MCF 10A (cell line): ENCODE measurements around the gene CYB561D1. TPM values are rescaled to one million over a fixed set of nuclear protein-coding genes. Genes with fewer than 3 reads are reported as not detected.

Experiments used
- BruUV-seq: library from RNA; stranded (reverse); fragments of 400-500 nt; replicated peaks from 2 replicates; lab custom pipeline; 2021; lab: Mats Ljungman, UMichigan
- CTCF ChIA-PET: fragments of 300-600 bp; sonication (Branson Sonifier 250); formaldehyde crosslinking; extraction: SDS; loops from one replicate; lab custom pipeline; 2021; ENCODE audit warnings: antibody characterized with exemption, inconsistent platforms; lab: Yijun Ruan, JAX
- POLR2A ChIA-PET: fragments of 300-600, 350-650 bp; sonication (Branson Sonifier 250); formaldehyde crosslinking; extraction: SDS; loops from one replicate; lab custom pipeline; 2020; ENCODE audit warnings: antibody characterized with exemption, inconsistent platforms; lab: Yijun Ruan, JAX
- DNase-seq: peaks from one replicate; pipeline ENCODE4 v3.0.0-alpha.2; 2018; ENCODE audit not compliant: unreplicated experiment
- H3K27ac Mint-ChIP-seq: one replicate; pipeline ENCODE4 v1.8.0; 2022; ENCODE audit warnings: mild to moderate bottlenecking, low read depth, mixed read lengths; ENCODE audit not compliant: unreplicated experiment
- H3K27me3 Mint-ChIP-seq: one replicate; pipeline ENCODE4 v1.8.0; 2022; ENCODE audit warnings: mixed read lengths; ENCODE audit not compliant: insufficient read depth, unreplicated experiment
- H3K36me3 Mint-ChIP-seq: one replicate; pipeline ENCODE4 v1.8.0; 2022; ENCODE audit warnings: mild to moderate bottlenecking, moderate library complexity, mixed read lengths; ENCODE audit not compliant: insufficient read depth, unreplicated experiment
- H3K4me1 Mint-ChIP-seq: one replicate; pipeline ENCODE4 v1.8.0; 2022; ENCODE audit warnings: mixed read lengths; ENCODE audit not compliant: insufficient read depth, unreplicated experiment
- H3K4me3 Mint-ChIP-seq: one replicate; pipeline ENCODE4 v1.8.0; 2022; ENCODE audit warnings: mild to moderate bottlenecking, moderate library complexity, mixed read lengths; ENCODE audit not compliant: unreplicated experiment
- H3K9me3 Mint-ChIP-seq: one replicate; pipeline ENCODE4 v1.8.0; 2022; ENCODE audit warnings: mixed read lengths; ENCODE audit not compliant: unreplicated experiment
- intact Hi-C: fragments of 100-400 bp; cut with micrococcal nuclease; formaldehyde crosslinking; loops from 2 replicates; pipeline ENCODE4 v1.14.1; 2022
- total RNA-seq: library from RNA; stranded (reverse); gene quantifications from 2 replicates; pipeline ENCODE4 v1.2.3, GENCODE V29; 2022
- TF ChIP-seq, protein P1 (sequence below): fragments of 200-600 bp; IDR thresholded peaks from one replicate; pipeline ENCODE4 v1.8.0; 2022; ENCODE audit warnings: antibody characterized with exemption, mild to moderate bottlenecking; ENCODE audit not compliant: unreplicated experiment

Gene CYB561D1
- total RNA-seq, 1 experiment from 2014 or later, result 6.9 TPM

DNA sequence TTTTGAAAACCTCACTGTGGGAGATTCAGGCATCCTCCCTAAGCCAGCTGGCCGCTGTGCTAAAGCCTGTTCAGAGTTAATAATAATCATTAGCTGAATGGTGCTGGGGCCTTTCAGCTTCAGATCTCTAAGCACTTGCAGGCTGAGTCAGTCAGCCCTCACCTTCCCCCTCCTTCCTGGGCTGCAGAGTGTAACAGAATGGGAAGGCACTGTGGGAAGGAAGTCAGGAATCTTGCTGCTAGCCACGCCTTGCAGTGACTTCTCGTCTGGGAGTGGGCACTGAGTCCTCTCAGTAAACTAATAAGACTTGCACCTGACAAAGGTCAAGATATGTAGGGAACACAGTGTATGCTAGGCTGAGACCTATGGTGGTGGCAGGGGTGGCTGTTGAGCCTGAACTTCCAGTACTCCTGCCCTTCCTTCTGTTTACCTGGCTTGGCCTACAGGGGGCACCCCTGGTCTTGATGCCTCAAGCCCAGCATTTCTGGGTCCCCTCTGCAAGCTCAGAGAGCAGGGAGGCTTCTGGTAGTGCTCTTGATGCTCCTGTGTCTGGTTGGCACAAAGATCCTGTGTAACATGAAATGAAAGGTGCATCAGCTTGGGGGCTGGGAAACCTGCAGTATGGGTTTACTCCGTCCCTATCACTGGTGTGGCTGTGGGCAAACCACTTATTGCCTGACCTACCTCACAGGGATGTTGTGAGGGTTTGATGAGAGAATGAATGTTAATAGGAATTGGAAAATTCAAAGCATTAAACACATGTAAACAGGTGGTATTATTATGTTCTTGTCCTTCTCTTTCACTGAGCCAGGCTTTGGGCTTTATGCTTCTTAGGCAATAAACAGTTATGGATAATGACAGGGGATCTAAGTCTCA is 6.0 kb downstream of the CYB561D1 start:
- CTCF ChIA-PET, result interaction anchor here (0.8 to 40.0 kb wide), 6 partner anchors 10 to 42 kb away, joined by 3 to 1071 read pairs (median 6); partner anchors contain the start of gene GPR61
- POLR2A ChIA-PET, result interaction anchor here (0.6 kb wide), 1 partner anchor 13 kb away, joined by 3 read pairs; no protein-coding TSS in a partner anchor
- no peaks in the 10 kb centered on the region for H3K27me3 Mint-ChIP-seq
- TF ChIP-seq, protein P1, sequence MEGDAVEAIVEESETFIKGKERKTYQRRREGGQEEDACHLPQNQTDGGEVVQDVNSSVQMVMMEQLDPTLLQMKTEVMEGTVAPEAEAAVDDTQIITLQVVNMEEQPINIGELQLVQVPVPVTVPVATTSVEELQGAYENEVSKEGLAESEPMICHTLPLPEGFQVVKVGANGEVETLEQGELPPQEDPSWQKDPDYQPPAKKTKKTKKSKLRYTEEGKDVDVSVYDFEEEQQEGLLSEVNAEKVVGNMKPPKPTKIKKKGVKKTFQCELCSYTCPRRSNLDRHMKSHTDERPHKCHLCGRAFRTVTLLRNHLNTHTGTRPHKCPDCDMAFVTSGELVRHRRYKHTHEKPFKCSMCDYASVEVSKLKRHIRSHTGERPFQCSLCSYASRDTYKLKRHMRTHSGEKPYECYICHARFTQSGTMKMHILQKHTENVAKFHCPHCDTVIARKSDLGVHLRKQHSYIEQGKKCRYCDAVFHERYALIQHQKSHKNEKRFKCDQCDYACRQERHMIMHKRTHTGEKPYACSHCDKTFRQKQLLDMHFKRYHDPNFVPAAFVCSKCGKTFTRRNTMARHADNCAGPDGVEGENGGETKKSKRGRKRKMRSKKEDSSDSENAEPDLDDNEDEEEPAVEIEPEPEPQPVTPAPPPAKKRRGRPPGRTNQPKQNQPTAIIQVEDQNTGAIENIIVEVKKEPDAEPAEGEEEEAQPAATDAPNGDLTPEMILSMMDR, result peak; percentile 32
- no TSS peak for BruUV-seq
- intact Hi-C loops, result no loop called here
- peak overlapping the region; percentile 3 for H3K27ac Mint-ChIP-seq
- no peak overlapping the region for H3K4me3 Mint-ChIP-seq
- H3K4me1 Mint-ChIP-seq, result peaks cover 4% of the 10 kb centered on the region
- no peaks in the 10 kb centered on the region for H3K9me3 Mint-ChIP-seq
- peak; percentile 41 for DNase-seq
- H3K36me3 Mint-ChIP-seq, result peaks cover 13% of the 10 kb centered on the region

DNA sequence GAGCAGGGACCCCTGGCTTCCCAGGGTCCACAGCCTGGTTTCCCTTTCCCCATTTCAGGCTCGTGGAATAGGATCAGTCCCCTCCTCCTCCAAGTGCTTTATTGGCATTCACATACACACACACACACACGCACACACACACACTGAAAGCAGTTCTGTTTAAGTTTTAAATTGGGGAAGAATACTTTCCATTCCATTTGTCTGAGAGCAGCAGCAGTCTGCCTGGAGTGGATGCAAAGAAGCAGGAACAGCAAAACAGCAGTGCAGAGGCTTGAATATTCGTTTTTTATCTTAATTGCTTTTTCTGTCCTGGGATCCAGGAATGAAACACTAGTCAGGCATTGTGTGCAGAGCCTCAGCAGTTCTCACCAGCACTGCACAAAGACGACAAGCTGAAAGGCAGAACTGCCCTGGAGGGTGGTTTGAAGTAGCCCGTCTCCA is 7.1 kb downstream of the CYB561D1 start:
- ChIA-PET CTCF (interaction anchor here (1.5 to 40.0 kb wide), 3 partner anchors 15 to 43 kb away, joined by 4 to 1071 read pairs (median 5); partner anchors contain the start of gene GPR61), POLR2A (no interaction called here)
- no TSS peak for BruUV-seq
- intact Hi-C loops, result no loop called here
- Mint-ChIP-seq H3K36me3 (peaks cover 11% of the 10 kb centered on the region), H3K4me3 (no peak overlapping the region), H3K9me3 (no peaks in the 10 kb centered on the region), H3K4me1 (peaks cover 4% of the 10 kb centered on the region), H3K27me3 (no peaks in the 10 kb centered on the region), H3K27ac (no peak overlapping the region)
- no peak for DNase-seq
- TF ChIP-seq, protein P1, result no peak

DNA sequence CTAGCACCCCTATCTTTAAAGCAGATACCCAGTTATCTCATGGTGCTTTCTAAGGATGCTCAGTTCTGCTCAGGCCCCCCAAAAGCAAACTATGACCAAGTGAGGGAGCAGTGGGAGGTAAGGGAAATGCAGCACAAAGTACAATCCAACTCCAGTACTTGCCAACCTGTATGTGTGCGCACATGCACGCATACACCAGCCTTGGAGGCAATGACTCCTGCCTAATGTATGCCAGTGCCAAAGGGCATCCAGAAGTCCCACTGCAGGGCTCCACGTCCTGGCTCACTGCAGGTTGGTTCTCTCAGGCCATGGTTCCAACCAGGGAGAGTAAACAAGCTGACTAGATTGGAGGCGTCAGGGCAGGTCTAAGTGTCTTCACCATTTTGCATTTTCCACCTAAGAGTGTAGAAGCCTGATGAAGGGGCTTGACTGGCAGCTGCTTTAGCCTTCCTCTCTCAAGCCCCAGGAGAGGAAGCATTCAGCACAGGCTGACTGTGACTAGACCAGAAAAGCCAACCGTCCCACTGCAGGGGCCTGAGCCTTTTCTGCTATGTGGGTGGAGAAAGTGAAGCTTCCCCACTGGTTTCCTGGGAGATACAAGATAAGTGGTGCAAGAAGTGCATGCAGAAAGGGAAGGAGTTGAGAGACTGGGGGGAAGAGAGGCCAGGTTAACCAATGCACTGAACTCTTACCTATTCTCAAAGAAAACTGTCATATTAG is 7.9 kb downstream of the CYB561D1 start:
- CTCF ChIA-PET, result interaction anchor here (0.5 to 40.0 kb wide), 3 partner anchors 10 to 581 kb away, joined by 4 to 1071 read pairs (median 121); partner anchors contain the start of genes CYB561D1 and GPR61
- H3K27me3 Mint-ChIP-seq, result no peaks in the 10 kb centered on the region
- no peak for DNase-seq
- H3K36me3 Mint-ChIP-seq, result peaks cover 6% of the 10 kb centered on the region
- POLR2A ChIA-PET, result no interaction called here
- H3K27ac Mint-ChIP-seq, result no peak overlapping the region
- TF ChIP-seq, protein P1, result no peak
- no peaks in the 10 kb centered on the region for H3K9me3 Mint-ChIP-seq
- intact Hi-C loops, result no loop called here
- H3K4me3 Mint-ChIP-seq, result no peak overlapping the region
- BruUV-seq, result no TSS peak
- H3K4me1 Mint-ChIP-seq, result peaks cover 4% of the 10 kb centered on the region
